Fibroblast of lung (primary cell): ENCODE measurements around the gene CRYL1. TPM values are rescaled to one million over a fixed set of nuclear protein-coding genes. Genes with fewer than 3 reads are reported as not detected.
A peak's percentile ranks its signal among the peaks of the same experiment; 100 is the strongest.

Source experiments
- DNase-seq, 2 donors: peaks; one replicate each; pipeline versions ENCODE4 v3.0.0 to v3.0.0-alpha.2; 2010; ENCODE audit warnings: low read depth in 2 of 2
- H2AFZ ChIP-seq: 2 replicates; pipeline ENCODE4 v1.5.1; 2012; ENCODE audit warnings: low read length, control low read depth, inconsistent platforms
- H3K27ac ChIP-seq: 2 replicates; pipeline ENCODE4 v1.5.1; 2011; ENCODE audit warnings: low read length, control low read depth; ENCODE audit not compliant: insufficient read depth
- H3K27me3 ChIP-seq: 2 replicates; pipeline ENCODE4 v1.5.1; 2011; ENCODE audit warnings: mild to moderate bottlenecking, low read length; ENCODE audit not compliant: control insufficient read depth, insufficient read depth
- H3K36me3 ChIP-seq: 2 replicates; pipeline ENCODE4 v1.5.1; 2011; ENCODE audit warnings: low read length; ENCODE audit not compliant: control insufficient read depth, insufficient read depth
- H3K4me1 ChIP-seq: 2 replicates; pipeline ENCODE4 v1.5.1; 2011; ENCODE audit warnings: low read length; ENCODE audit not compliant: control insufficient read depth, insufficient read depth; ENCODE audit errors: extremely low read depth
- H3K4me2 ChIP-seq: 2 replicates; pipeline ENCODE4 v1.5.1; 2011; ENCODE audit warnings: low read length, control low read depth; ENCODE audit not compliant: insufficient read depth; ENCODE audit errors: extremely low read depth
- H3K4me3 ChIP-seq, 4 experiments: fragments of 200-600 bp in 1 of 4; sonication (generic) in 1 of 4; replicated peaks in 1 of 4; 2 replicates each; pipeline ENCODE4 v1.5.1; 2011 to 2016; ENCODE audit warnings: low read length in 4 of 4, low read depth in 3 of 4, mild to moderate bottlenecking in 3 of 4, control low read depth in 2 of 4, inconsistent platforms in 1 of 4, mixed read lengths in 1 of 4; ENCODE audit not compliant: insufficient read depth in 1 of 4; ENCODE audit errors: control extremely low read depth in 1 of 4
- H3K79me2 ChIP-seq: 2 replicates; pipeline ENCODE4 v1.5.1; 2012; ENCODE audit warnings: mild to moderate bottlenecking, low read length, inconsistent platforms; ENCODE audit not compliant: control insufficient read depth, insufficient read depth
- H3K9ac ChIP-seq: 2 replicates; pipeline ENCODE4 v1.5.1; 2011; ENCODE audit warnings: mild to moderate bottlenecking, low read length, control low read depth; ENCODE audit not compliant: insufficient read depth
- H3K9me3 ChIP-seq: 2 replicates; pipeline ENCODE4 v1.5.1; 2012; ENCODE audit warnings: low read depth, low read length; ENCODE audit not compliant: control insufficient read depth, insufficient read depth
- H4K20me1 ChIP-seq: 2 replicates; pipeline ENCODE4 v1.5.1; 2011; ENCODE audit warnings: low read length; ENCODE audit not compliant: control insufficient read depth, insufficient read depth; ENCODE audit errors: extremely low read depth
- EZH2 ChIP-seq: IDR thresholded peaks from 2 replicates; pipeline ENCODE4 v1.5.1; 2012; ENCODE audit warnings: low read length, control low read depth, mild to moderate bottlenecking; ENCODE audit errors: missing control alignments
- polyA plus RNA-seq, 2 donors: library from polyadenylated mRNA; depleted of rRNA in 1 of 2; stranded (reverse) in 1 of 2; unstranded in 1 of 2; fragments of >200 nt; gene quantifications; 2 replicates each; pipeline ENCODE4 v1.2.1, GENCODE V29; 2011 to 2012; ENCODE audit warnings: missing spikeins in 1 of 2
- total RNA-seq: library from RNA; depleted of rRNA; stranded (reverse); fragments of >200 nt; gene quantifications from 2 replicates; pipeline ENCODE4 v1.2.1, GENCODE V29; 2014
- TF ChIP-seq, protein P1 (sequence below), 2 donors: IDR thresholded peaks in 1 of 2; conservative IDR thresholded peaks in 1 of 2; 1 replicate in 1 of 2; 2 replicates in 1 of 2; pipeline ENCODE4 v1.5.1; 2011 to 2012; ENCODE audit warnings: low read length in 2 of 2, control low read depth in 1 of 2, inconsistent platforms in 1 of 2, low read depth in 1 of 2, mild to moderate bottlenecking in 1 of 2

CRYL1 gene
- total and polyA plus RNA-seq, 2 donors (not counting 1 experiment from before 2014, with no cell fraction given) = 18.3 to 20.1 TPM

GRCh38 chr13:20371825-20372224, 153.8 kb downstream of the CRYL1 start:
- H3K27ac ChIP-seq = no peak overlapping the region
- H3K4me1 ChIP-seq = no peaks in the 10 kb centered on the region
- no peak overlapping the region for H3K9ac ChIP-seq
- no peak overlapping the region for H2AFZ ChIP-seq
- peaks cover 13% of the 10 kb centered on the region for H3K27me3 ChIP-seq
- H3K36me3 ChIP-seq = no peaks in the 10 kb centered on the region
- H4K20me1 ChIP-seq = no peaks in the 10 kb centered on the region
- no peaks in the 10 kb centered on the region for H3K79me2 ChIP-seq
- H3K9me3 ChIP-seq = no peaks in the 10 kb centered on the region
- no peak overlapping the region for H3K4me3 ChIP-seq
- no peak for DNase-seq
- no peak for TF ChIP-seq EZH2
- TF ChIP-seq, protein P1, sequence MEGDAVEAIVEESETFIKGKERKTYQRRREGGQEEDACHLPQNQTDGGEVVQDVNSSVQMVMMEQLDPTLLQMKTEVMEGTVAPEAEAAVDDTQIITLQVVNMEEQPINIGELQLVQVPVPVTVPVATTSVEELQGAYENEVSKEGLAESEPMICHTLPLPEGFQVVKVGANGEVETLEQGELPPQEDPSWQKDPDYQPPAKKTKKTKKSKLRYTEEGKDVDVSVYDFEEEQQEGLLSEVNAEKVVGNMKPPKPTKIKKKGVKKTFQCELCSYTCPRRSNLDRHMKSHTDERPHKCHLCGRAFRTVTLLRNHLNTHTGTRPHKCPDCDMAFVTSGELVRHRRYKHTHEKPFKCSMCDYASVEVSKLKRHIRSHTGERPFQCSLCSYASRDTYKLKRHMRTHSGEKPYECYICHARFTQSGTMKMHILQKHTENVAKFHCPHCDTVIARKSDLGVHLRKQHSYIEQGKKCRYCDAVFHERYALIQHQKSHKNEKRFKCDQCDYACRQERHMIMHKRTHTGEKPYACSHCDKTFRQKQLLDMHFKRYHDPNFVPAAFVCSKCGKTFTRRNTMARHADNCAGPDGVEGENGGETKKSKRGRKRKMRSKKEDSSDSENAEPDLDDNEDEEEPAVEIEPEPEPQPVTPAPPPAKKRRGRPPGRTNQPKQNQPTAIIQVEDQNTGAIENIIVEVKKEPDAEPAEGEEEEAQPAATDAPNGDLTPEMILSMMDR (conservative IDR thresholded peaks at IDR 0.05 in 1 of 2, IDR thresholded peaks at IDR 0.05 in 1 of 2; ENCODE audit: low read depth in 1 of 2, low read length in 2 of 2) = no peak
- no peak overlapping the region for H3K4me2 ChIP-seq

- H2AFZ ChIP-seq = no peak overlapping the region
- H3K79me2 ChIP-seq = no peaks in the 10 kb centered on the region
- H3K9me3 ChIP-seq = no peaks in the 10 kb centered on the region
- H3K4me1 ChIP-seq = no peaks in the 10 kb centered on the region
- H3K36me3 ChIP-seq = no peaks in the 10 kb centered on the region
- H3K4me3 ChIP-seq = no peak overlapping the region
- H4K20me1 ChIP-seq = no peaks in the 10 kb centered on the region
- H3K9ac ChIP-seq = no peak overlapping the region
- H3K27me3 ChIP-seq = peaks cover 13% of the 10 kb centered on the region
- no peak overlapping the region for H3K4me2 ChIP-seq
- TF ChIP-seq EZH2 = no peak
- TF ChIP-seq, protein P1 (conservative IDR thresholded peaks at IDR 0.05 in 1 of 2, IDR thresholded peaks at IDR 0.05 in 1 of 2; ENCODE audit: low read depth in 1 of 2, low read length in 2 of 2) = no peak
- no peak overlapping the region for H3K27ac ChIP-seq
- DNase-seq = no peak
Observed at GRCh38 chr13:20370815-20371421, 154.7 kb downstream of the CRYL1 start.

- no peak overlapping the region for H3K4me2 ChIP-seq
- H3K9ac ChIP-seq = no peak overlapping the region
- H3K27me3 ChIP-seq = peaks cover 13% of the 10 kb centered on the region
- TF ChIP-seq, protein P1 (conservative IDR thresholded peaks at IDR 0.05 in 1 of 2, IDR thresholded peaks at IDR 0.05 in 1 of 2; ENCODE audit: low read depth in 1 of 2, low read length in 2 of 2) = no peak
- TF ChIP-seq EZH2 = no peak
- H3K4me3 ChIP-seq = no peak overlapping the region
- no peaks in the 10 kb centered on the region for H3K36me3 ChIP-seq
- no peaks in the 10 kb centered on the region for H3K9me3 ChIP-seq
- no peaks in the 10 kb centered on the region for H3K4me1 ChIP-seq
- no peaks in the 10 kb centered on the region for H4K20me1 ChIP-seq
- H2AFZ ChIP-seq = no peak overlapping the region
- DNase-seq = peak in 1 of 2 donors; percentile 20
- no peaks in the 10 kb centered on the region for H3K79me2 ChIP-seq
- H3K27ac ChIP-seq = no peak overlapping the region
Observed at GRCh38 chr13:20369886-20370361, 155.7 kb downstream of the CRYL1 start.
